Stimulated activated CD4-positive, alpha-beta T cell treated with anti-CD3 and anti-CD28 coated beads, Interleukin-4, amount 100 ng/mL, for 48 hours (primary cell): ENCODE results near the gene SLC2A5.
"Not testable (repeated sequence)": the region's sequence is repeated elsewhere in the genome, so short reads cannot be mapped to it uniquely, and the experiment has no call there.

Experiments
- DNase-seq, 2 donors: peaks; one replicate each; pipeline ENCODE4 v3.0.0-alpha.2; 2020; ENCODE audit warnings: low read depth in 2 of 2

The SLC2A5 gene

DNA sequence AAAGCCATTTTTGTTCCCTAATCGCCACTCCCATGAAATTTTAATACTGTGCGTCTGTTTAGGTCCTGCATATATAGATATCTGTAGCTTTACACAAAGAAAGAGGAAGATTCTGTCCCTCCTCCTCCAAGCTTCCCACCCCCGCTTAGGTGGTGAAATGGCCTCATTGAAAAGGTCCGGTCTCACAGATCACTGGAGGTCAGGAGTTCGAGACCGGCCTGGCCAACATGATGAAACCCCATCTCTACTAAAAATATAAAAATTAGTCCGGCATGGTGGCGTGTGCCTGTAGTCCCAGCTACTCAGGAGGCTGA is 64.1 kb downstream of the SLC2A5 start:
- no peak for DNase-seq

DNA sequence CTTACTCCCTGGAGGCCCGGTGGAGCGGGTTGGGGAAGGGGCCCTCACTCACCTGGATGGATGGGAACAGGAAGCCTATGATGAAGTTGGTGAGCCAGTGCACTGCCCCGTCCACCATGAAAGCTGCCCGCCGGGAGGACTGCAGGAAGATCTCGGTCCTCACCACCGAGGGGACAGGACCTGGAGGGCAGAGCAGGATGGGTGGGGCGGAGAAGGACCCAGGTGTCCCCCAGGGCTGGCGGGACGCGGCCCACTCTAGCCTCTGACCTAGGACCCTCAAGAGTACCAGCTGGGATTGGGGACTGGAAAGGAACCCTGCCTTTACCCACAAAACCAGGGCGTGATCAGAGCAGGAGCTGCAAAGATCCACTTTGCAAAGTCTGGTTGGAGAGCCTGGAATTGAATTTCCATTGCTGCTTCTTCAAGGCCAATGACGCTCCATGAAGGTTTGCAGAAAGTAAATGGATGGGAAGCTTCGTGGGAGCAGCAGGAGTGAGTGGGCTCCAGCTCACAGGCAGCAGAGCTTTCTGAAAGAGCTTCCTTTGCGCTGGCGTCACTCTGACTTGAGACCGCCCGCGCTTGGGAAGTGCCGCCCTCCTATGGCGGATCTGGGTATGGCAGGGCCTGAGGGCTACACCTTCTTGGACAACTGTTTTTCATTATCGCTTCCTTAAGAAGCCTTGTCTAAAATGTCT is 64.6 kb downstream of the SLC2A5 start:
- peak; percentile 77 to 90 for DNase-seq

DNA sequence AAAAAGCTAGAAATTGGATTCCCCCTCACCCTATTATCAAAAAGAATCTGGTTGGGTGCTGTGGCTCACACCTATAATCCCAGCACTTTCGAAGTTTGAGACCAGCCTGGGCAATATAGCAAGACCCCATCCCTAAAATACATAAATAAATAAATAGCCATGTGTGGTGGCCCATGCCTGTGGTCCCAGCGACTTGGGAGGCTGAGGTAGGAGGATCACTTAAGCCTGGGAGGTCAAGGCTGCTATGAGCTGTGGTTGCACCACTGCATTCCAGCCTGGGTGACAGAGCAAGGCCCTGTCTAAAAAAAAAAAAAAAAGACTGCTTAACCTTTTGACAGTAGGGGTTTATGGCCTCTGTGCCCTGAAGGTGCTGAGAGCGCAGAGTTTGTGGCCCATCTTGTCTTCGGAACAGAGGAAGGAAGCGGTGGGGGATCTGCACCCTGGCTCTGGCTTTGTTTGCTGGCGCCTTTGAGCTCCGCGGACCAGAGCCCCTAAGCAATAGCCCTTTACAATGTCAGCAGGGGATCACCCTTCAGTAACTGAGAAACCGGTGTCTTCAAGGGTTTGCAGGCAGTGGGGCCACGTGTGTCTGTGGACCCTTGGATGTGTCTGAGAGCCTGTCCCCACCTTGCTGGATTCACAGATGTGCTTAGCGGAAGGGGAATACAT is 65.3 kb downstream of the SLC2A5 start:
- DNase-seq = no peak

DNA sequence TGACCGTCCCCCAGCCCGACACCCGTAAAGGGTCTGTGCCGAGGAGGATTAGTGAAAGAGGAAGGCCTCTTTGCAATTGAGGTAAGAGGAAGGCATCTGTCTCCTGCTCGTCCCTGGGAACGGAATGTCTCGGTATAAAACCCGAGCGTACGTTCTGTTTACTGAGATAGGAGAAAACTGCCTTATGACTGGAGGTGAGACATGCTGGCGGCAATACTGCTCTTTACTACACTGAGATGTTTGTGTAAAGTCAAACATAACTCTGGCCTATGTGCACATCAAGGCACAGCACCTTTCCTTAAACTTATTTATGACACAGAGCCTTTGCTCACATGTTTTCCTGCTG is 67.2 kb downstream of the SLC2A5 start:
- DNase-seq = not testable (repeated sequence)

DNA sequence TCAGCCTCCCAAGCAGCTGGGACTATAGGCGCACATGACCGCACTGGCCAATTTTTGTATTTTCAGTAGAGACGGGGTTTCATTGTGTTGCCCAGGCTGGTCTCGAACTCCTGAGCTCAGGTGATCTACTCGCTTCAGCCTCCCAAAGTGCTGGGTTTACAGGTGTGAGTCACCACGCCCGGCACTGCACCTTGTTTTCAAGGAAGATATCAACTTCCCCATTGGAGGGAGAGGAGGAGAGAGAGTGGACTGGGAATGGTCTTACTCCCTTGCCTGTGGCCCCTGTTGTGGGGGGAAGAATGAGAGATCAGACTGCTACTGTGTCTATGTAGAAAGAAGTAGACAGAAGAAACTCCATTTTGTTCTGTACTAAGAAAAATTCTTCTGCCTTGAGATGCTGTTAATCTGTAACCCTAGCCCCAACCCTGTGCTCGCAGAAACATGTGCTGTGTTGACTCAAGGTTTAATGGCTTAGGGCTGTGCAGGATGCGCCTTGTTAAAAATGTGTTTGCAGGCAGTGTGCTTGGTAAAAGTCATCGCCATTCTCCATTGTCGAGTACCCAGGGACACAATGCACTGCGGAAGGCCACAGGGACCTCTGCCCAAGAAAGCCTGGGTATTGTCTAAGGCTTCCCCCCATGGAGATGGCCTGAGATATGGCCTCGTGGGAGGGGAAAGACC is 67.8 kb downstream of the SLC2A5 start:
- not testable (repeated sequence) for DNase-seq

DNA sequence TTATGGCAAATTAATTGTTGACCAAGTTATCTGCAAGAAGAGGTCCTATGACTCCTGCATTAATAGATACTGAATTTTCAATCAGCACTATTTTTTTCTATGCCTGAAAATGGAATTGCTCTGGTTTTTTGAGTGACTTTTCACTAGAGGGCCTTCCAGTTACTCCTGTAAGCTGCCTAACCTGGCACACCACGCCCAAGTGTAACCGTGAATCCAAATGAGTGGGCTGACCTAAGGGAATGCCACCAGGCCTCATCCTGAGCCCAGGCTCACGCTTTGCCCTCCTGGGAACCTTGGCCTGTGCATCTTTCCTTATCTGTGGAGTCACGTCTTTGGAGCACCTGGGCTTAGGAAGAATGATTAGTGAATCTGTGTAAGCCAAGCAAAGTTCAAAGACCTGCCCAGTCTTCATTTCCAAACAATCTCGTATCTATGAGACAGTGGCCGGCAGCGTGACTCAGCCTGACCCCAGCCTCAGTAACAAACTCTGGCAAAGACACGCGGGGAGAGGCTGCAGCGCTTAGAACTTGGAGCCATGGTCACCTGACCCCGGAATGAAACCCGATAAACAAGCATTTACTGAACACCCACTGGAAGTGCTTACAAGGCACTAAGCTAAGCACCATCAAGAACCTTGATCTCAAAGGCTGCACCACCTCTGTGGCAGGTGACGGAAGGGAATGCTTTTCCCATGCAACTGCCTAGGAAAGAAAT is 75.3 kb downstream of the SLC2A5 start:
- DNase-seq = not testable (repeated sequence)

DNA sequence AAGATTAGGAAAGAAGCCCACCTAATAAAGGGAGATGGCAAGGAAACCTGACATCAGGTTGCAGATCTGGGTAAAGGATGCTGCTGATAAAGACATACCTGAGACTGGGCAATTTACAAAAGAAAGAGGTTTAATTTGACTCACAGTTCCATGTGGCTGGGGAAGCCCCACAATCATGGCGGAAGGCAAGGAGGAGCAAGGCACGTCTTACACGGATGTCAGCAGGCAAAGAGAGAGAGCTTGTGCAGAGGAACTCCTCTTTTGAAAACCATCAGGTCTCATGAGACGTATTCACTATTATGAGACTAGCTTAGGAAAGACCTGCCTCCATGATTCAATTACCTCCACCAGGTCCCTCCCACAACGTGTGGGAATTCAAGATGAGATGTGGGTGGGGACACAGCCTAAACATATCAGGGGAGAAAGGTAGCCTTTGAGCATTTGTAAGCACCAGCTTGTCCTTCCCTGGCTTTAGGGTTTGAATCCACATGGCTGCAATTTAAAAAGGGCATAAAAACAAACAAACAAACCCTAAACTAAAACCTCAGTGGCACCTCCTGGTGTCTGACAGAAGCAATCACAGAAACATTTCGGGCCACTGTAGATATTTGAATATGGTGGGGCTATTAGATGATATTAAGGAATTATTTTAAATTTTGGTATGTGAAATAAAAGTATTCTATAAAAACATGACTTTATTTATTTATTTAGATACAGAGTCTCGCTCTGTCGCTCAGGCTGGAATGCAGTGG is 76.3 kb downstream of the SLC2A5 start:
- DNase-seq = no peak

DNA sequence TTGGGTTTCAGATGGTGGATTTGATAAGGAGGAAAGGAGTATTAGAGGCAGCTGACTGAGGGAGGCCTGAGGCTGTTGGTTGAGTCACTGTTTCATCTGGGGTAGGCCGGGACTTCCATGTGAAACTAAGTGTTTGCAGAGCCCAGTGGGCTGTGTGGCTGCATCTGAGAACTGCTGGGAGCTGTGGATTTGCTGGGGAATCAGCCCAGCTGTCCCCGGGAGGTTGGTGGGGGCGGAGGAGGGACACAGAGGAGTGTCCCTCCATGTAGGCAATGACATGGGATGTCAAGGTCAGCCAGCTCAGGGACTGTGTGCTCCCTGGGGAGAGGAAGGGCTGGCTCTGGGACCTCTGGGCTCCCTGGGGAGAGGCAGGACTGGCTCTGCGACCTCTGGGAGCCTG is 79.6 kb downstream of the SLC2A5 start:
- no peak for DNase-seq

DNA sequence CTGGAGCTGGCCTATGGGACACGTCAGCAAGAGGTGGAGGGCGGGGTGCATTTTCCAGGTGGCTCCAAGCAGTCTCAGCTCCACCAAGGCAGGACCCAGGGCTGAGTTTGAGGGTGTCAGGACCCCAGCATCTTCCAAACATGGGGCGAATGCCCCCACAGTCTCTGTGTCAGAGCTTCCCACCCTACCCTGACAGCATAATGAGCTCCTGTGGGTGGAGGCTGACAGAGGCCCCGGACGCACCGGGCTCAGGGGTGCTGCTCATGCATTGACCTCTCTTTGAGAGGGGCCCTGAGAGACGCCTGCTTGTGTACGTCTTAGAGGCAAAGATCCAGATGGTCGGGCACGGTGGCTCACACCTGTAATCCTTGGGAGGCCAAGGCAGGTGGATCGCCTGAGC is 80.4 kb downstream of the SLC2A5 start:
- DNase-seq = no peak

GRCh38 chr1:8988618-8988967 is 80.8 kb downstream of the SLC2A5 start:
- no peak for DNase-seq

- DNase-seq = peak; percentile 54 to 71
Measured at GRCh38 chr1:8987881-8988617, 81.4 kb downstream of the SLC2A5 start.

DNA sequence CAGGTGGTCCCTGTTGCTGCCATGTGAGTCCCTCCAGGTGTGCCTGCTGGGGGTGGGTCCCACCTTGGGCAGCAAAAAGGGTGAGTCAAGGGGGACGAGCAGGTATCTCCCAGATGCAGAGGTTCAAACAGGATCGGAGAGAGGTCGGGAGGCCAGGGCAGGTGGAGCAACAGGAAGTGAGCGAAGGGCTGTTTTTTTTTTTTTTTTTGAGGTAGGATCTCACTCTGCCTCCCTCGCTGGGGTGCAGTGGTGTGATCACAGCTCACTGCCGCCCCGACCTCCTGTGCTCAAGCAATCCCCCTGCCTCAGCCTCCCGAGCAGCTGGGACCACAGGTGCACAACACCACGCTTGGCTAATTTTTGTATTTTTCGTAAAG is 82.6 kb downstream of the SLC2A5 start:
- no peak for DNase-seq

DNA sequence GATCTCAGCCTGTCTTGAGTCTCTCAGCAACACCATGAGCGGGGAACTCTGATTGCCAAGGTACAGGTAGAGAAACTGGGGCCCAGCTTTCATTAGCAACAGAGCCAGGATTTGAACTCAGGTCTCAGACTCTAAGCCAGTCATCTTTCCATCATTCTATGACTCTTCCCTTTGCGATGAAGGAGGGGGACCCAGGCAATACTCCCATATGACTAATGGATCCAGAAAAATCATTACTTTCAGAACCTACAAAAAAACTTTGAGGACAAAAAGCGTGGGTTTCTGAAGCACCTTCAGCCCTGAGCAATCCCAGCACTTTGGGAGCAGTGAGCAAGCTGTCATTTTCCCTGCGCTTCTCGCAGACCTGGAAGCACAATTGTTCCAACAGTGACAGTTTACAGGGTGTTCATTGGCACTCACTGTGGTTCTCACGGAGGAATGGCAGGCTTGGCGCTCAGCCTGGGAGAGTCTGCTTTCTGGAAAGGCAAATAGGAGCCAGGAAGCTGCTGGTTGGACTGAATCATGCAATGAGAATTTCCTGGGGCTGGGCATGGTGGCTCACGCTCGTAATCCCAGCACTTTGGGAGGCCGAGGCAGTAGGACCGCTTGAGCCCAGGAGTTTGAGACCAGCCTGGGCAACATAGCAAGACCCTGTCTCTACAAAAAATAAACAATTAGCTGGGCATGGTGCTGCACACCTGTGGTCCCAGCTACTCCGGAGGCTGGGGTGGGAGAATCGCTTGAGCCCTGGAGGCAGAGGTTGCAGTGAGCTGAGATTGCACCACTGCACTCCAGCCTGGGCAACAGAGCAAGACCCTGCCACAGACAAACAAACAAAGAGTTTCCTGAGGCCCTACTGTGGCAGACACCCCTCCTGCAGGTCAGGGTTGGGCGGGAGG is 83.3 kb downstream of the SLC2A5 start:
- DNase-seq = no peak
